Fibroblast of lung (primary cell): ENCODE measurements around the gene TPPP. TPM values are rescaled to one million over a fixed set of nuclear protein-coding genes. Genes with fewer than 3 reads are reported as not detected.

Experiments used
- DNase-seq, 2 donors: peaks; one replicate each; pipeline versions ENCODE4 v3.0.0 to v3.0.0-alpha.2; 2010; ENCODE audit warnings: low read depth in 2 of 2
- H2AFZ ChIP-seq: 2 replicates; pipeline ENCODE4 v1.5.1; 2012; ENCODE audit warnings: low read length, control low read depth, inconsistent platforms
- H3K27ac ChIP-seq: 2 replicates; pipeline ENCODE4 v1.5.1; 2011; ENCODE audit warnings: low read length, control low read depth; ENCODE audit not compliant: insufficient read depth
- H3K27me3 ChIP-seq: 2 replicates; pipeline ENCODE4 v1.5.1; 2011; ENCODE audit warnings: mild to moderate bottlenecking, low read length; ENCODE audit not compliant: control insufficient read depth, insufficient read depth
- H3K36me3 ChIP-seq: 2 replicates; pipeline ENCODE4 v1.5.1; 2011; ENCODE audit warnings: low read length; ENCODE audit not compliant: control insufficient read depth, insufficient read depth
- H3K4me1 ChIP-seq: 2 replicates; pipeline ENCODE4 v1.5.1; 2011; ENCODE audit warnings: low read length; ENCODE audit not compliant: control insufficient read depth, insufficient read depth; ENCODE audit errors: extremely low read depth
- H3K4me2 ChIP-seq: 2 replicates; pipeline ENCODE4 v1.5.1; 2011; ENCODE audit warnings: low read length, control low read depth; ENCODE audit not compliant: insufficient read depth; ENCODE audit errors: extremely low read depth
- H3K4me3 ChIP-seq, 4 experiments: fragments of 200-600 bp in 1 of 4; sonication (generic) in 1 of 4; replicated peaks in 1 of 4; 2 replicates each; pipeline ENCODE4 v1.5.1; 2011 to 2016; ENCODE audit warnings: low read length in 4 of 4, low read depth in 3 of 4, mild to moderate bottlenecking in 3 of 4, control low read depth in 2 of 4, inconsistent platforms in 1 of 4, mixed read lengths in 1 of 4; ENCODE audit not compliant: insufficient read depth in 1 of 4; ENCODE audit errors: control extremely low read depth in 1 of 4
- H3K79me2 ChIP-seq: 2 replicates; pipeline ENCODE4 v1.5.1; 2012; ENCODE audit warnings: mild to moderate bottlenecking, low read length, inconsistent platforms; ENCODE audit not compliant: control insufficient read depth, insufficient read depth
- H3K9ac ChIP-seq: 2 replicates; pipeline ENCODE4 v1.5.1; 2011; ENCODE audit warnings: mild to moderate bottlenecking, low read length, control low read depth; ENCODE audit not compliant: insufficient read depth
- H3K9me3 ChIP-seq: 2 replicates; pipeline ENCODE4 v1.5.1; 2012; ENCODE audit warnings: low read depth, low read length; ENCODE audit not compliant: control insufficient read depth, insufficient read depth
- H4K20me1 ChIP-seq: 2 replicates; pipeline ENCODE4 v1.5.1; 2011; ENCODE audit warnings: low read length; ENCODE audit not compliant: control insufficient read depth, insufficient read depth; ENCODE audit errors: extremely low read depth
- EZH2 ChIP-seq: IDR thresholded peaks from 2 replicates; pipeline ENCODE4 v1.5.1; 2012; ENCODE audit warnings: low read length, control low read depth, mild to moderate bottlenecking; ENCODE audit errors: missing control alignments
- polyA plus RNA-seq, 2 donors: library from polyadenylated mRNA; depleted of rRNA in 1 of 2; stranded (reverse) in 1 of 2; unstranded in 1 of 2; fragments of >200 nt; gene quantifications; 2 replicates each; pipeline ENCODE4 v1.2.1, GENCODE V29; 2011 to 2012; ENCODE audit warnings: missing spikeins in 1 of 2
- total RNA-seq: library from RNA; depleted of rRNA; stranded (reverse); fragments of >200 nt; gene quantifications from 2 replicates; pipeline ENCODE4 v1.2.1, GENCODE V29; 2014
- TF ChIP-seq, protein P1 (sequence below), 2 donors: IDR thresholded peaks in 1 of 2; conservative IDR thresholded peaks in 1 of 2; 1 replicate in 1 of 2; 2 replicates in 1 of 2; pipeline ENCODE4 v1.5.1; 2011 to 2012; ENCODE audit warnings: low read length in 2 of 2, control low read depth in 1 of 2, inconsistent platforms in 1 of 2, low read depth in 1 of 2, mild to moderate bottlenecking in 1 of 2

TPPP gene
- total and polyA plus RNA-seq, 2 donors (not counting 1 experiment from before 2014, with no cell fraction given), result 0.06 to 0.17 TPM

DNA sequence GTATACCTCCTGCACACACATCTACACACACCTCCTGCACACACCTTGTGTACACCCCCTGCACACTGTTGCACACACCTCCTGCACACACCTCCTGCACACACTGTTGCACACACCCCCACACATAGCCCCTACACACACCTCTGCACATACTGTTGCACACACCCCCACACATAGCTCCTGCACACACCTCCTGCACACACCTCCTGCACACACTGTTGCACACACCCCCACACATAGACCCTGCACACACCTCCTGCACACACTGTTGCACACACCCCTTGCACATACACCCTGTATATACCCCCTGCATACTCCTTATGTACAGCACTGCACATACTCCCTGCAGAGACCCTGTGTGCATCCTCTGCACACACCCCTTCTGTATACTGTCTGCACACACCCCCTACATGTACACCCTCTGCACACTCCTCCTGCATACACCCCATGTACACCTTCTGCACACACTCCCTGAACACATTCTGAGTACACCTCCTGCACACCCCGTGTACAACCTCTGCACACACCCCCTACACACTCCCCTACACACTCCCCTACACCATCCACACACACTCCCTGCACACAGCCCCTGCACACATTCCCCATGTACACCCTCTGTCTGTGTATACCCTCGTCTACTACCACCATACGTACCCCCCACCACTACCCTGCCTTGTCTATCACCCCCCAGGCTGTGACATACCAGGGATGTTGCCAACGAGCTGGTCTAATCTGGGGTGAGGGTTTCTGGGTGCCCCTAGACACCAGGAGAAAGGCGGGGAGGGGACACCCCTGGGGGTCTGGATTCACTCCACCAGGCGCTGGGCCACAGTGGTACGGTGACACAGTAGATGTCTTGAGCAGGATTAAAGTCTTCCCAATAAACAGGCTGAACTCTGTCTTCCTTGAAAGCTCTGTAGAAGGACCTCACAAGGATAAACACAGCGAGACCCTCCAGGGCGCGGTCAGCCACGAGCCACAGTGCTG is 82.1 kb downstream of the TPPP start:
- Histone ChIP-seq H3K9me3 (no peaks in the 10 kb centered on the region), H3K79me2 (peaks cover 18% of the 10 kb centered on the region), H3K36me3 (no peaks in the 10 kb centered on the region), H4K20me1 (no peaks in the 10 kb centered on the region), H3K4me3 (peak overlapping the region; percentile 60 to 71 (median 62)), H3K9ac (peak overlapping the region; percentile 59), H3K4me2 (peak overlapping the region; percentile 82), H3K27me3 (no peaks in the 10 kb centered on the region), H2AFZ (peak overlapping the region; percentile 67), H3K4me1 (no peaks in the 10 kb centered on the region), H3K27ac (no peak overlapping the region)
- DNase-seq, result no peak
- TF ChIP-seq, protein P1, sequence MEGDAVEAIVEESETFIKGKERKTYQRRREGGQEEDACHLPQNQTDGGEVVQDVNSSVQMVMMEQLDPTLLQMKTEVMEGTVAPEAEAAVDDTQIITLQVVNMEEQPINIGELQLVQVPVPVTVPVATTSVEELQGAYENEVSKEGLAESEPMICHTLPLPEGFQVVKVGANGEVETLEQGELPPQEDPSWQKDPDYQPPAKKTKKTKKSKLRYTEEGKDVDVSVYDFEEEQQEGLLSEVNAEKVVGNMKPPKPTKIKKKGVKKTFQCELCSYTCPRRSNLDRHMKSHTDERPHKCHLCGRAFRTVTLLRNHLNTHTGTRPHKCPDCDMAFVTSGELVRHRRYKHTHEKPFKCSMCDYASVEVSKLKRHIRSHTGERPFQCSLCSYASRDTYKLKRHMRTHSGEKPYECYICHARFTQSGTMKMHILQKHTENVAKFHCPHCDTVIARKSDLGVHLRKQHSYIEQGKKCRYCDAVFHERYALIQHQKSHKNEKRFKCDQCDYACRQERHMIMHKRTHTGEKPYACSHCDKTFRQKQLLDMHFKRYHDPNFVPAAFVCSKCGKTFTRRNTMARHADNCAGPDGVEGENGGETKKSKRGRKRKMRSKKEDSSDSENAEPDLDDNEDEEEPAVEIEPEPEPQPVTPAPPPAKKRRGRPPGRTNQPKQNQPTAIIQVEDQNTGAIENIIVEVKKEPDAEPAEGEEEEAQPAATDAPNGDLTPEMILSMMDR (conservative IDR thresholded peaks at IDR 0.05 in 1 of 2, IDR thresholded peaks at IDR 0.05 in 1 of 2; ENCODE audit: low read depth in 1 of 2, low read length in 2 of 2), result no peak
- no peak for TF ChIP-seq EZH2

DNA sequence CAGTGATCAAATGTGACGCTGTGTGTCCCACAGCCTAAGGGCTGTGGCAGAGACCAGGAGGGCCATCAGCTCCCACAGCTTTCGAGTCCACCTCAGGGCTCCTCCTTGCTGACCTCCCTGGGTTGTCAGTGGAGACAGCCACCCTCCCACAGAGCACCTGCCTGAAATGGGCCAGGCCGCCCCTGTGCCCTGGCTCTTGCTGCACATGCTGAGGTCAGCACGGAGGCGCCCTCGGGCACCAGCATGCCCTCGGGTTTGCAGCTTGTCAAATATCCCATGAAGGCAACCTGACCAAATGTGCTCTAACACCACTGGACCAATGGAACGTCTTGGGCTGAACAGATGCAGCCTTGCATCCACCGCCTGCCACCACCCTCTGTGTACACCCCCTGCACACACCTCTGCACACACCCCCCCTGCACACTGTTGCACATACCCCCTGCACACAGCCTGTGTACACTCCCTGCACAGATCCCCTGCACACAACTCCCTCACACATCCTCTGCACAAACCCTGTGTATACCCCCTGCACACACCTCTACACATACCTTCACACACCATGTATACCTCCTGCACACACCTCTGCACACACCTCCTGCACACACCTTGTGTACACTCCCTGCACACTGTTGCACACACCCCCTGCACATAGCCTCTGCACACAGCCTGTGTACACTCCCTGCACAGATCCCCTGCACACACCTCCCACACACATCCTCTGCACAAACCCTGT is 83.0 kb downstream of the TPPP start:
- no peaks in the 10 kb centered on the region for H3K27me3 ChIP-seq
- H4K20me1 ChIP-seq, result no peaks in the 10 kb centered on the region
- no peak overlapping the region for H3K4me2 ChIP-seq
- no peak for DNase-seq
- TF ChIP-seq EZH2, result no peak
- TF ChIP-seq, protein P1 (conservative IDR thresholded peaks at IDR 0.05 in 1 of 2, IDR thresholded peaks at IDR 0.05 in 1 of 2; ENCODE audit: low read depth in 1 of 2, low read length in 2 of 2), result no peak
- H3K9ac ChIP-seq, result no peak overlapping the region
- no peak overlapping the region for H3K4me3 ChIP-seq
- H3K36me3 ChIP-seq, result no peaks in the 10 kb centered on the region
- no peaks in the 10 kb centered on the region for H3K4me1 ChIP-seq
- no peak overlapping the region for H2AFZ ChIP-seq
- H3K79me2 ChIP-seq, result peaks cover 16% of the 10 kb centered on the region
- no peaks in the 10 kb centered on the region for H3K9me3 ChIP-seq
- H3K27ac ChIP-seq, result no peak overlapping the region

Other genes with a start within 250 kb of the TPPP start
- gene SLC9A3, start 168.9 kb downstream of the TPPP start, total RNA-seq, result 0.50 and 0.51 TPM in 2 replicates
- 0.78 and 0.84 TPM in 2 replicates for gene SLC9A3, start 168.9 kb downstream of the TPPP start, polyA plus RNA-seq
- 1.5 and 2.5 TPM in 2 replicates for gene CEP72, start 81.0 kb downstream of the TPPP start, total RNA-seq
- gene CEP72, start 81.0 kb downstream of the TPPP start, polyA plus RNA-seq, result 0.92 and 2.4 TPM in 2 replicates
- under 0.01 TPM in 2 replicates for gene ZDHHC11B, start 91.4 kb upstream of the TPPP start, total RNA-seq
- gene ZDHHC11B, start 91.4 kb upstream of the TPPP start, polyA plus RNA-seq, result not detected in 2 replicates
- 2.5 and 2.6 TPM in 2 replicates for gene ZDHHC11, start 157.6 kb upstream of the TPPP start, total RNA-seq
- gene ZDHHC11, start 157.6 kb upstream of the TPPP start, polyA plus RNA-seq, result 0.23 and 0.25 TPM in 2 replicates
- 31.6 and 35.3 TPM in 2 replicates for gene BRD9, start 199.4 kb upstream of the TPPP start, total RNA-seq
- 13.0 and 15.6 TPM in 2 replicates for gene BRD9, start 199.4 kb upstream of the TPPP start, polyA plus RNA-seq
- 2.1 and 7.4 TPM in 2 replicates for gene TRIP13, start 199.5 kb upstream of the TPPP start, total RNA-seq
- gene TRIP13, start 199.5 kb upstream of the TPPP start, polyA plus RNA-seq, result 11.7 and 36.4 TPM in 2 replicates